Activated naive CD4-positive, alpha-beta T cell treated with Interleukin-2 at 50 U/mL for 16 hours (primary cell): Measurements from ENCODE around the gene STPG3.
A peak's percentile ranks its signal among the peaks of the same experiment; 100 is the strongest.

ENCODE experiments used
- DNase-seq: peaks from one replicate; pipeline ENCODE4 v3.0.0-alpha.2; 2020

Gene STPG3

GRCh38 chr9:137251194-137251461, at the start of gene STPG3:
TSS of gene STPG3 (plus strand) at chr9:137251286. CDS start at chr9:137251287, 1 bp downstream.
- no peak for DNase-seq

GRCh38 chr9:137202966-137203365, 48.1 kb upstream of the STPG3 start:
- DNase-seq: no peak

GRCh38 chr9:137204731-137205125, 46.4 kb upstream of the STPG3 start:
- DNase-seq: no peak

GRCh38 chr9:137205126-137206069, 45.7 kb upstream of the STPG3 start, which contains the start of the genes NDOR1 and TMEM203:
TSS of gene NDOR1 (plus strand) at chr9:137205700. CDS start at chr9:137205778, 78 bp downstream.
TSS of gene TMEM203 (minus strand) at chr9:137205648. CDS start at chr9:137205414, 234 bp downstream.
- peak; percentile 95 for DNase-seq

- no peak for DNase-seq
Observed at GRCh38 chr9:137206602-137207001, 44.5 kb upstream of the STPG3 start.

- DNase-seq: no peak
Observed at GRCh38 chr9:137211532-137211931, 39.6 kb upstream of the STPG3 start.

- DNase-seq: no peak
Observed at GRCh38 chr9:137212520-137212919, 38.6 kb upstream of the STPG3 start.

- no peak for DNase-seq
Observed at GRCh38 chr9:137213160-137214060, 37.7 kb upstream of the STPG3 start.

GRCh38 chr9:137214620-137215019, 36.5 kb upstream of the STPG3 start:
- DNase-seq: no peak

- DNase-seq: no peak
Observed at GRCh38 chr9:137215196-137215986, 35.7 kb upstream of the STPG3 start.

- no peak for DNase-seq
Observed at GRCh38 chr9:137216188-137216965, 34.7 kb upstream of the STPG3 start.

- no peak for DNase-seq
Observed at GRCh38 chr9:137217276-137218211, 33.5 kb upstream of the STPG3 start.

- DNase-seq: no peak
Observed at GRCh38 chr9:137218212-137218753, 32.8 kb upstream of the STPG3 start.

- DNase-seq: no peak
Observed at GRCh38 chr9:137218754-137219271, 32.3 kb upstream of the STPG3 start.

- DNase-seq: no peak
Observed at GRCh38 chr9:137219757-137220316, 31.2 kb upstream of the STPG3 start.

GRCh38 chr9:137220317-137221094, 30.6 kb upstream of the STPG3 start:
- no peak for DNase-seq

- no peak for DNase-seq
Observed at GRCh38 chr9:137221095-137221505, 30.0 kb upstream of the STPG3 start.

GRCh38 chr9:137221506-137222111, 29.5 kb upstream of the STPG3 start:
- DNase-seq: no peak
